Gastroesophageal sphincter (tissue), 4 donors: Measurements from ENCODE around the gene SFT2D2. TPM values are rescaled to one million over a fixed set of nuclear protein-coding genes. Genes with fewer than 3 reads are reported as not detected.

Source experiments
- ATAC-seq: fragments of 150-250 bp; one replicate; pipeline ENCODE4 v1.9.1; 2016; ENCODE audit warnings: mild to moderate bottlenecking, moderate library complexity
- H3K27ac ChIP-seq, 4 donors: fragments of 200-600 bp; sonication (generic) in 3 of 4; 1 replicate in 3 of 4; 2 replicates in 1 of 4; pipeline ENCODE4 v1.5.1; 2016 to 2019
- H3K27me3 ChIP-seq: fragments of 200-600 bp; sonication (generic); one replicate; pipeline ENCODE4 v1.5.1; 2019
- H3K36me3 ChIP-seq, 2 donors: fragments of 200-600 bp; sonication (generic); one replicate each; pipeline ENCODE4 v1.5.1; 2019; ENCODE audit warnings: control low read depth in 1 of 2
- H3K4me1 ChIP-seq, 3 donors: fragments of 200-600 bp; sonication (generic); 1 replicate in 2 of 3; 2 replicates in 1 of 3; pipeline ENCODE4 v1.5.1; 2016 to 2019; ENCODE audit warnings: control low read depth in 2 of 3
- H3K4me3 ChIP-seq, 2 donors: fragments of 200-600 bp; sonication (generic); one replicate each; pipeline ENCODE4 v1.5.1; 2019; ENCODE audit warnings: mild to moderate bottlenecking in 1 of 2, moderate library complexity in 1 of 2
- H3K9me3 ChIP-seq, 3 donors: fragments of 200-600 bp; sonication (generic); one replicate each; pipeline ENCODE4 v1.5.1; 2017 to 2019; ENCODE audit warnings: control low read depth in 2 of 3
- EP300 ChIP-seq: sonication (generic); formaldehyde crosslinking; IDR thresholded peaks from one replicate; pipeline ENCODE4 v1.6.1; 2017; ENCODE audit warnings: antibody characterized with exemption, mild to moderate bottlenecking
- POLR2A ChIP-seq, 2 donors: fragments of 450-650 bp; IDR thresholded peaks; one replicate each; pipeline ENCODE4 v1.6.1; 2017; ENCODE audit warnings: antibody characterized with exemption in 2 of 2, mild to moderate bottlenecking in 2 of 2, moderate library complexity in 1 of 2
- POLR2AphosphoS5 ChIP-seq: sonication (generic); formaldehyde crosslinking; IDR thresholded peaks from one replicate; pipeline ENCODE4 v1.6.1; 2017; ENCODE audit warnings: antibody characterized with exemption
- WGBS, 2 donors: methylation state at CpG; one replicate each; pipeline ENCODE4 v1.1.5; 2018; ENCODE audit warnings: low coverage in 1 of 2; 5-methylcytosine and 5-hydroxymethylcytosine counted together
- total RNA-seq, 4 donors: library from RNA; depleted of rRNA; stranded (reverse); fragments of >200 nt; gene quantifications; one replicate each; pipeline ENCODE4 v1.1.0, GENCODE V29; 2016
- TF ChIP-seq, protein P1 (sequence below), 4 experiments: fragments of 200-600 bp in 2 of 4; fragments of 450-650 bp in 2 of 4; sonication (generic) in 1 of 4; IDR thresholded peaks; one replicate each; pipeline ENCODE4 v1.5.1; 2017 to 2019; ENCODE audit warnings: antibody characterized with exemption in 4 of 4, mild to moderate bottlenecking in 2 of 4, moderate library complexity in 2 of 4

Gene SFT2D2
- total RNA-seq, 4 donors from 2014 or later: 35.0 to 37.1 (median 36.6) TPM

- Histone ChIP-seq H3K36me3 (no peaks in the 10 kb centered on the region), H3K4me1 (no peaks in the 10 kb centered on the region), H3K9me3 (peaks cover 0 to 19% (median 3%) of the 10 kb centered on the region in 3 donors), H3K27me3 (no peaks in the 10 kb centered on the region), H3K27ac (no peak overlapping the region), H3K4me3 (no peak overlapping the region)
- TF ChIP-seq POLR2AphosphoS5 (no peak), EP300 (no peak), POLR2A (IDR thresholded peaks at IDR 0.05) (no peak)
- TF ChIP-seq, protein P1, sequence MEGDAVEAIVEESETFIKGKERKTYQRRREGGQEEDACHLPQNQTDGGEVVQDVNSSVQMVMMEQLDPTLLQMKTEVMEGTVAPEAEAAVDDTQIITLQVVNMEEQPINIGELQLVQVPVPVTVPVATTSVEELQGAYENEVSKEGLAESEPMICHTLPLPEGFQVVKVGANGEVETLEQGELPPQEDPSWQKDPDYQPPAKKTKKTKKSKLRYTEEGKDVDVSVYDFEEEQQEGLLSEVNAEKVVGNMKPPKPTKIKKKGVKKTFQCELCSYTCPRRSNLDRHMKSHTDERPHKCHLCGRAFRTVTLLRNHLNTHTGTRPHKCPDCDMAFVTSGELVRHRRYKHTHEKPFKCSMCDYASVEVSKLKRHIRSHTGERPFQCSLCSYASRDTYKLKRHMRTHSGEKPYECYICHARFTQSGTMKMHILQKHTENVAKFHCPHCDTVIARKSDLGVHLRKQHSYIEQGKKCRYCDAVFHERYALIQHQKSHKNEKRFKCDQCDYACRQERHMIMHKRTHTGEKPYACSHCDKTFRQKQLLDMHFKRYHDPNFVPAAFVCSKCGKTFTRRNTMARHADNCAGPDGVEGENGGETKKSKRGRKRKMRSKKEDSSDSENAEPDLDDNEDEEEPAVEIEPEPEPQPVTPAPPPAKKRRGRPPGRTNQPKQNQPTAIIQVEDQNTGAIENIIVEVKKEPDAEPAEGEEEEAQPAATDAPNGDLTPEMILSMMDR (IDR thresholded peaks at IDR 0.05): no peak
- WGBS, 2 donors: 76 to 83% methylated on average over 3 to 4 of the region's 4 CpGs
- no peak for ATAC-seq
These were observed 9.6 kb upstream of the SFT2D2 start for GRCh38 chr1:168216171-168216570.

- Histone ChIP-seq H3K9me3 (peaks cover 0 to 10% (median 0%) of the 10 kb centered on the region in 3 donors), H3K27ac (no peak overlapping the region), H3K27me3 (no peaks in the 10 kb centered on the region), H3K4me1 (no peaks in the 10 kb centered on the region), H3K4me3 (no peak overlapping the region), H3K36me3 (no peaks in the 10 kb centered on the region)
- 80% methylated on average over 1 of the region's 4 CpGs; no CpG with 5 or more reads in 1 of the 2 donors for WGBS, 2 donors
- no peak for ATAC-seq
- TF ChIP-seq POLR2A (IDR thresholded peaks at IDR 0.05): no peak
- TF ChIP-seq, protein P1 (IDR thresholded peaks at IDR 0.05): no peak
- no peak for TF ChIP-seq EP300
- no peak for TF ChIP-seq POLR2AphosphoS5
These were observed 8.1 kb upstream of the SFT2D2 start for GRCh38 chr1:168217664-168218063.

GRCh38 chr1:168218658-168219057 lies 7.1 kb upstream of the SFT2D2 start:
- H3K4me3 ChIP-seq: no peak overlapping the region
- peaks cover 0 to 5% (median 0%) of the 10 kb centered on the region in 3 donors for H3K9me3 ChIP-seq
- H3K4me1 ChIP-seq: no peaks in the 10 kb centered on the region
- 78 to 81% methylated on average over 4 of the region's 4 CpGs for WGBS, 2 donors
- TF ChIP-seq POLR2A (IDR thresholded peaks at IDR 0.05) (no peak), EP300 (no peak), POLR2AphosphoS5 (no peak)
- TF ChIP-seq, protein P1 (IDR thresholded peaks at IDR 0.05): no peak
- no peaks in the 10 kb centered on the region for H3K36me3 ChIP-seq
- no peak overlapping the region for H3K27ac ChIP-seq
- ATAC-seq: no peak
- H3K27me3 ChIP-seq: no peaks in the 10 kb centered on the region

- H3K4me1 ChIP-seq: peaks cover 0 to 7% (median 0%) of the 10 kb centered on the region in 3 donors
- no peaks in the 10 kb centered on the region for H3K27me3 ChIP-seq
- H3K36me3 ChIP-seq: no peaks in the 10 kb centered on the region
- no peak for ATAC-seq
- 76 to 79% methylated on average over 4 to 6 of the region's 6 CpGs for whole genome bisulfite sequencing, 2 donors
- peaks cover 0 to 4% (median 0%) of the 10 kb centered on the region in 3 donors for H3K9me3 ChIP-seq
- no peak overlapping the region for H3K4me3 ChIP-seq
- no peak for TF ChIP-seq POLR2AphosphoS5
- TF ChIP-seq, protein P1 (IDR thresholded peaks at IDR 0.05): no peak
- TF ChIP-seq EP300: no peak
- no peak for TF ChIP-seq POLR2A (IDR thresholded peaks at IDR 0.05)
- no peak overlapping the region for H3K27ac ChIP-seq
These were observed 5.3 kb upstream of the SFT2D2 start for GRCh38 chr1:168220470-168220871.

DNA sequence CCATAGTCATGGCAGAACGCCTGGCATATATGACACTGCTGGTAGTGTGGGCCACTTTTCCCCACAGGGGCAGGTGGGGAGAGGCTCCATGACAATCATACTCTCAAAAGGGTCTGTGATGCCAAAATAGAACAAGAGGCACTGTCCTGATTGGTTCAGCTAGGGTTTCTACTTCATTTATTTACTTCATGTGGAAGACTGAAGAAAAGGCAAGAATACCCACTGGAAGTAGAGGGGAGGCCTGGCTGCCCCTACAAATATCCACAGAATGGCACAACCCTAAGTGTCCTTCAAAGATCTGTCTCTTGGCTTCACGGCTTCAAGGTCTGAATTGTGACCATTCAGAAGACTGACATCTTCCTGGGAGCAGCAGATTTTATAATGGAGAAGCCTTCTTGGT lies 4.5 kb upstream of the SFT2D2 start:
- Histone ChIP-seq H3K27me3 (no peaks in the 10 kb centered on the region), H3K36me3 (no peaks in the 10 kb centered on the region), H3K4me3 (no peak overlapping the region), H3K27ac (no peak overlapping the region), H3K9me3 (peaks cover 0 to 4% (median 0%) of the 10 kb centered on the region in 3 donors), H3K4me1 (peaks cover 0 to 9% (median 0%) of the 10 kb centered on the region in 3 donors)
- WGBS, 2 donors: 86 to 100% methylated on average over 1 of the region's 2 CpGs
- TF ChIP-seq POLR2A (IDR thresholded peaks at IDR 0.05): no peak
- no peak for TF ChIP-seq POLR2AphosphoS5
- TF ChIP-seq, protein P1 (IDR thresholded peaks at IDR 0.05): no peak
- no peak for TF ChIP-seq EP300
- ATAC-seq: no peak
